Fibroblast of skin of scalp (primary cell): Measurements from ENCODE around the gene ARMC9.
"Not testable (repeated sequence)": the region's sequence is repeated elsewhere in the genome, so short reads cannot be mapped to it uniquely, and the experiment has no call there.

Experiments
- DNase-seq: peaks from one replicate; pipeline ENCODE4 v3.0.0-alpha.2; 2013

The ARMC9 gene

DNA sequence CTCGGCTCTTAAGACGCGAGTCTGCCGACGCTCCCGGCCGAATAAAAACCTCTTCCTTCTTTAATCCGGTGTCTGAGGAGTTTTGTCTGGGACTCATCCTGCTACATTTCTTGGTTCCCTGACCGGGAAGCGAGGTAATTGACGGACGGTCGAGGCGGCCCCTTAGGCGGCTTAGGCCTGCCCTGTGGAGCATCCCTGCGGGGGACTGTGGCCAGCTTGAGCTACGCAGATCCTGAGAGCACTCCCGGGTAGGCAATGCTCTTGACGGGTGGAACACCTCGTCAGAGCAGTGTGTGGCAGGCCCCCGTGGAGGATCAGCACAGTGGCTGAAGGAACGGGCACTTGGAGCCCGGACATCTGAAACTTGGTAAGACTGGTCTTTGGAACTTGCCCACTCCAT, 202.7 kb downstream of the ARMC9 start:
- not testable (repeated sequence) for DNase-seq

DNA sequence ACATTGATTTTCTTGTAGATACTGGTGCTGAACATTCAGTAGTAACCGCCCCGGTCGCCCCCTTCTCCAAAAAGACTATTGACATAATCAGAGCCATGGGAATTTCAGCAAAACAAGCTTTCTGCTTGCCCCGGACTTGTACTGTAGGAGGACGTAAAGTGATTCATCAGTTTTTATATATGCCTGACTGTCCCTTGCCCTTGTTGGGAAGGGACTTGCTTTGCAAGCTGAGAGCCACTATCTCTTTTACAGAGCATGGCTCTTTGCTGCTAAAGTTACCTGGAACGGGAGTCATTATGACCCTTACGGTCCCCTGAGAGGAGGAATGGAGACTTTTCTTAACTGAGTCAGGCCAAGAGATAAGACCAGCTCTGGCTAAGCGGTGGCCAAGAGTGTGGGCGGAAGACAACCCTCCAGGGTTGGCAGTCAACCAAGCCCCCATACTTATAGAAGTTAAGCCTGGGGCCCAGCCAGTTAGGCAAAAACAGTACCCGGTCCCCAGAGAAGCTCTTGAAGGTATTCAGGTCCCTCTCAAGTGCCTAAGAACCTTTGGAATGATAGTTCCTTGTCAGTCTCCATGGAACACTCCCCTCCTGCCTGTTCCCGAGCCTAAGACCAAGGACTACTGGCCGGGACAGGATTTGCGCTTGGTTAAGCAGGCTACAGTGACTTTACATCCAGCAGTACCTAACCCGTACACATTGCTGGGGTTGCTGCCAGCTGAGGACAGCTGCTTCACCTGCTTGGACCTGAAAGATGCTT, 205.2 kb downstream of the ARMC9 start:
- DNase-seq: not testable (repeated sequence)

DNA sequence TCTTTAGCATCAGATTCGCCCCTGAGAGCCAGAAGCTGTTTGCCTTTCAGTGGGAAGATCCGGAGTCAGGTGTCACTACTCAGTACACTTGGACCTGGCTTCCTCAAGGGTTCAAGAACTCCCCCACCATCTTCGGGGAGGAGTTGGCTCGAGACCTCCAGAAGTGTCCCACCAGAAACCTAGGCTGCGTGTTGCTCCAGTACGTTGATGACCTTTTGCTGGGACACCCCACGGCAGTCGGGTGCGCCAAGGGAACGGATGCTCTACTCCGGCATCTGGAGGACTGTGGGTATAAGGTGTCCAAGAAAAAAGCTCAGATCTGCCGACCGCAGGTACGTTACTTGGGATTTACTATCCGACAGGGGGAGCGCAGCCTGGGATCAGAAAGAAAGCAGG, 205.8 kb downstream of the ARMC9 start:
- not testable (repeated sequence) for DNase-seq

DNA sequence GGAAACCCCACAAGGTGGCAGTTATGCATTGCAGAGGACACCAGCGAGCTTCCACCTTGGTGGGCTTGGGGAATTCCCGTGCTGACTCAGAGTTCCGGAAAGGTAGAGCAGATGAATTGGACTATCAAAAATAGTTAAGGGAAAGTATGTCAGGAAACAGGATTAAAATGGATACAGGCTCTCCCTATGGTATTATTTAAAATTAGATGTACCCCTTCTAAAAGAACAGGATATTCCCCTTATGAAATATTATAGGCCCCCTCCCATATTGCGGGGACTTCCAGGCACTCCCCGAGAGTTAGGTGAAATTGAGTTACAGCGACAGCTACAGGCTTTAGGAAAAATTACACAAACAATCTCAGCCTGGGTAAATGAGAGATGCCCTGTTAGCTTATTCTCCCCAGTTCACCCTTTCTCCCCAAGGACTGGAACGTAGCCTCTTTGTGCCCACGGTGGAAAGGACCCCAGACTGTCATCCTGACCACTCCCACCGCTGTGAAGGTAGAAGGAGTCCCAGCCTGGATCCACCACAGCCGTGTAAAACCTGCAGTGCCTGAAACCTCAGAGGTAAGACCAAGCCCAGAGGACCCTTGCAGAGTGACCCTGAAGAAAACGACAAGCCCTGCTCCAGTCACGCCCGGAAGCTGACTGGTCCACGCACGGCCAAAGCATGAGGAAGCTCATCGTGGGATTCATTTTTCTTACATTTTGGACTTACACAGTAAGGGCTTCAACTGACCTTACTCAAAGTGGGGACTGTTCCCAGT, 207.4 kb downstream of the ARMC9 start:
- not testable (repeated sequence) for DNase-seq

DNA sequence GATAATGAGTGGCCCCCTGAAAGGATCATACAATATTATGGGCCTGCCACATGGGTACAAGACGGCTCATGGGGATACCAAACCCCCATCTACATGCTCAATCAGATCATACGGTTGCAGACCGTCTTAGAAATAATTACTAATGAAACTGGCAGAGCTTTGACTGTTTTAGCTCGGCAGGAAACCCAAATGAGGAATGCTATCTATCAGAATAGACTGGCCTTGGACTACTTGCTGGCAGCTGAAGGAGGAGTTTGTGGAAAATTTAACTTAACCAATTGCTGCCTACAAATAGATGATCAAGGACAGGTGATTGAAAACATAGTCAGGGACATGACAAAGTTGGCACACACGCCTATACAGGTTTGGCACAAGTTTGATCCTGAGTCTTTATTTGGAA, 209.3 kb downstream of the ARMC9 start:
- not testable (repeated sequence) for DNase-seq

DNA sequence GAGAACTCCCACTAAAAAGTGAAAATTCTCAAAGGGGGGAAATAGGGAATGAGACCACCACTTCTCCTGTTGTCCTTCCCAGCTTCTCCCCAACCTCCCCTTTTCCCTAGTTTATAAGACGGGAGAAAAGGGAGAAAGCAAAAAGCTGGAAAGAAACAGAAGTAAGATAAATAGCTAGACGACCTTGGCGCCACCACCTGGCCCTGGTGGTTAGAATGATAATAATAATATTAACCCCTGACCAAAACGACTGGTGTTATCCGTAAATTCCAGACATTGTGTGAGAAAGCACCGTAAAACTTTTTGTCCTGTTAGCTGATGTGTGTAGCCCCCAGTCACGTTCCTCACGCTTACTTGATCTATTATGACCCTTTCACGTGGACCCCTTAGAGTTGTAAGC, 209.9 kb downstream of the ARMC9 start:
- DNase-seq: not testable (repeated sequence)

DNA sequence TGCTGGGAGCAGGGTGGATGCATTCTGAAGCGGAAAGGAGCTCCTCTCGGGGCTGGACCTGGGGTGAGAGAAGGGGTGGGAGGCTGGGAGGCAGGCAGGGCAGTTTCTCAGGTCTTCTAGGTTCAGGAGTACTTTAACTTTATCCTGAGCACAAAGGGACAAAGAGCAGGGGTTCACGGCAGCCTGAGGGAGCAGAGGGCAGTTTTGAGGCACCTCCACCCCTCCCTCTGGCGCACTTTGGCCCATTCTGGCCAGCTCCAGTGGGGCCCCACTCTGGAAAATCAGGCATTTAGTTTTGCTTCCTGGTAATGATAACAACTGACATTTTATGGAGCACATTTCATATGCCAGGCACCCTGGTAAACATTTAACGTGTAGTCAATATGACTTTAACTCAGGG, 211.3 kb downstream of the ARMC9 start:
- no peak for DNase-seq

DNA sequence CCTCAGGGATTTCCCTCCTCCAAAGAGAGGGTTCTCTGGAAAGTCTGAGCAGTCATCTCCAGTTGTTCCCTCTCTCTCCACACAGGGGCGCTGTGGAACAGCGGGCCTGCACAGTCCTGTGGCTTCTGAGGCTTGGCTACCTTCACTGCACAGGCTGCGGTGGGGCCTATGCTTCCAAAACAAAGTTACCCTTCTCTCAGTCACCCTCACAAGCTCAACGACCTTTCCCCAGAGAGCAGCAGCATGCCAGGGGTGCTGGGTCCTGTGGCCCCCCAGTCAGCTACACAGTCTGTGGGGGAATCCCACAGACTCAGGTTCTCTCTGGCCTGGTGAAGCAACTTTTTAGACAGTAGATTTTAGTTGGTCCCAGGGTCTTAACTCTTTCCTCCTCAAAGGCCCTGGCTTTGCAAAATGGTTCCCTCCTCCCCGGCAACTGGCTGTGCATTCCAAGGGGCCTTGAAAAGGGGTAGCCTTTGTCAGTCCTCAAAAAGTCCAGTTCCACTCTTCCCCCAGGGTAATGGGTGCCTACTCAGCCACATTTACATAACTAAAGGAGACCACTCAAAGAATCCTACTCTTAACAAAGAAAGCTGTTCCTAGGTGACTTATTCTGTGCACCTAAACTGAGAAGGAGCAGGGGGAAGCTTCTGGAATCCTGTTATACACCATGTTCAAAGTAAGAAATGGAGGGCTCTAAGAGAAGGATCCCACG, 212.0 kb downstream of the ARMC9 start:
- DNase-seq: no peak

DNA sequence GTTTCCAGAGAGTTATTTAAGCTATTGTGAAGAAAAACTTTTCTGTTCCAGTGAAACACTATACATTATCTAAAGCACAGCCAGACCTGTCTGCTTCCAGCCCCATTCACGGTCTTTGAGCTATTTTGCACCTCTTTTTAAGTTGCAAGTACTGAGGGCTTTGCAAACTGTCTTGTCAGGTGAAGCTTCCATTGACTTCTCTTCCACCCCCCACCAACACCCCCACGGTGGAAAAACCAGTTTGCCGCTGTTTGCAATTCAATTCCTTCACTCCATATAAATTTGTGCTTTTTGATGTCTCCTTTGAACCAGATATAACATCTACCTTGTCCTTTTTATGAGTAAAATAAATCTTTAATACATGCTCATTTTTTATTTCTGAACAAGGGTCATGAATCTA, 212.8 kb downstream of the ARMC9 start:
- no peak for DNase-seq

DNA sequence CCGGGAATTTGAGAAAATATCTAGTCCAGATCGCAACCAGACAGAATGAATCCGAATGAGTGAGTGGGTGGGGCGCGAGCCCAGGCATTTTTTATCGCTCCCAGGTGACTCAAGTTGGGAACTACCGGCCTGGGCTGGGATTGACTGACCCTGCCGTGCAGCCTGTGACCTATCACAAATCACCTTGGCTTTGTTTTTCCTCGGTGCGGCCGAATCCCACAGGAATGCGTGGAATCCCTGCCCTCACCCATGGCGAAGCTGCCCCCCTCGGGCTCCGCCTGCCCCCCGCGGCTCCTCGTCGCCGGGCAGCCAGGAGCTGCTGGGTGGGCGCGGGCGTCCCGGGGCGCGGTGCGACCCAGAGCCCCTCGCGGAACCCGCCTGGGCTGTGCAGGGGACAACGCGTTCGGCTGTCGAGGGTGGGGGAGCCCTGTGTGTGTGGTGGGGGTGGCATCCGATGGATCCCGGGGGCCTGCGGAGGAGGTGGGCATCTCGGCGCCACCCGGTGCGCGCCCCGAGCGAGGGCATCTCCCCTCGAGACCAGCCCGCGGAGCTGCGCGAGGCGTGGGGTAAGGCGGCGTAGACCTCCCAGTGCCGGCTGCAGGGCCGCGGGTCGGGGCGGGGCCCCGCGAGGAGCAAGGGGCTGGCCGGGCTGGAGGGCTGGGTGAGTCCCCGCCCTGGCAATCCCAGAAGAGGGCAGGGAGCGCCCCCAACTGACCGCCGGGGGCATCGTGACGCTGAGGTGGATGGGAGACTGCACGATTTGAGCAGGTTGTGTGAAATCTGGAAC, 213.6 kb downstream of the ARMC9 start:
- peak; percentile 84 for DNase-seq

DNA sequence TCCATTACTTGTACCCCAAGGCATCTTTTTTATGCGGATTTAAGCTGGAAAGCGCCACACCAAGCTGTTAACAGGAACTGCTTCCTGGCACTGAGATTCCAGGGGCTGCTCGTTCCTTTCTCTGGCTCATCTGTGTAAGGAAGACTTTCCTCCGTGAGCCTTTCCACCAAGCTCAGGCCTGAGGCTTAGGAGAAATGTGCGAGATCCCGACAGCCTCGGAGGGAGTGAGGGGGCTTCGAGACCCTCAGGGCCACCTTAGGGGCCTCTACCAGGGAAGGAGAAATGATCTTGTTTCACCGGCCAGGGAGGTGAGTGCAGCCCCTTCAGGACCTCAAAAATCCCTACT, 214.2 kb downstream of the ARMC9 start:
- DNase-seq: no peak

DNA sequence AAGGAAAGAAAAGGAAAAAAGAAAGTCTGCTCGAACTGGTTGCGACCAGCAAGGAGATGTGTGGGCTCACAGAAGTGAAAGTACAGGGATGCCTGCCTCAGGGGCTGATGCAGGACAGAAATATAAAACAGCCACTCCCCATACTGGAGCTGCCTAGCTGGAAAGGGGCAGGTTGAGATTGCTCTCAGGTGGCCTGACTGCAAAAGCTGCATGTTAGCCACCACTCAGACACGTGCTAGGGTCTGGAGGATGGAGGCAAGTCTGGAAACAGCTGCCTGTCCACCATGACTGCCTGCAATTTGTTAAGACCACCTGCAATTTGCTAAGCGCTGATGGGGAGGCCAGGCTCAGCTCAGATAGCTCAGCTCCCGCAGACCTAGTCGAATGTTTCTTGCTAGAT, 215.0 kb downstream of the ARMC9 start:
- DNase-seq: no peak

DNA sequence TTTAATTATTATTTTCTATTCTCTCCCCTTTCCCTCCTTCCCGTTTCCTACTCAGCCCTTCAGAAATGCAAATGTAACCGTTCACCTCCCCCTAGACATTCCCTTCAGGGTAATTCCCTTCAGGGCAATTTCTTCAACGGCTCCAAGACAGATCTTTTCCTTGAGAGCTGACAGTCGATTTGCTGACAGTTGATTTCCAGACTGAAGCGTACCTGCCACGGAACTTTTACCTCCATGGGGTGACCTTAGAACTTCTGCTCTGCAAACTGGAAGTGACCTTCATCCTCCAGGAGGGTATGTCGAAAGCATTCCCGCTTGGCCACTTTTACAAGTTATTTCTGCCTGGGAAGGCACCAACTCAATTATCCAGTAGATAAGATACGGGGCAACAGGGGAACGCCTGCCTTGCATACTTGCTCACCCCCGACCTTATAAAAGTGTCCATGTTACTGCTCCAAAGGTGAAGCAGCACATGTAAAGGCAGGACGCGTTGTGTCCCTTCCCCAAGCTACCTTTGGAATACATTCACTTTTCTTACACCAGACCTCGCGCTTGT, 215.6 kb downstream of the ARMC9 start:
- no peak for DNase-seq

DNA sequence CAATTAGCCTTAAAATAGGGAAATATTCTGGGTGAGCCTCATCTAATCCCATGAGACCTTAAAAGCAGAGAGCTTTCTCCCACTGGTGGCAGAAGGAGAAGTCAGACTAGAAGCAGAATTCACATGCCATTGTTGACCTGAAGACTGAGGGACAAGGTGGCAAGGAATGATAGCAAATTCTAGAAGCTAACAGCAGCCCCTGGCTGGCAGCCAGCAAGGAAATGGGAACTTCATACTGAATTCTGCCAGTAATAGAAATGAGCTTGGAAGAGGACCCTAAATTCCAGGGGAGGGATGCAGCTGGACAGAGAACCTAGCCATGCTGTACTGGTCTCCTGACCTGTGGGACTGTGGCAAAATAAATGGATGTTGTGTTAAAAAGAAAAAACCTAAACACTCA, 216.6 kb downstream of the ARMC9 start:
- no peak for DNase-seq

DNA sequence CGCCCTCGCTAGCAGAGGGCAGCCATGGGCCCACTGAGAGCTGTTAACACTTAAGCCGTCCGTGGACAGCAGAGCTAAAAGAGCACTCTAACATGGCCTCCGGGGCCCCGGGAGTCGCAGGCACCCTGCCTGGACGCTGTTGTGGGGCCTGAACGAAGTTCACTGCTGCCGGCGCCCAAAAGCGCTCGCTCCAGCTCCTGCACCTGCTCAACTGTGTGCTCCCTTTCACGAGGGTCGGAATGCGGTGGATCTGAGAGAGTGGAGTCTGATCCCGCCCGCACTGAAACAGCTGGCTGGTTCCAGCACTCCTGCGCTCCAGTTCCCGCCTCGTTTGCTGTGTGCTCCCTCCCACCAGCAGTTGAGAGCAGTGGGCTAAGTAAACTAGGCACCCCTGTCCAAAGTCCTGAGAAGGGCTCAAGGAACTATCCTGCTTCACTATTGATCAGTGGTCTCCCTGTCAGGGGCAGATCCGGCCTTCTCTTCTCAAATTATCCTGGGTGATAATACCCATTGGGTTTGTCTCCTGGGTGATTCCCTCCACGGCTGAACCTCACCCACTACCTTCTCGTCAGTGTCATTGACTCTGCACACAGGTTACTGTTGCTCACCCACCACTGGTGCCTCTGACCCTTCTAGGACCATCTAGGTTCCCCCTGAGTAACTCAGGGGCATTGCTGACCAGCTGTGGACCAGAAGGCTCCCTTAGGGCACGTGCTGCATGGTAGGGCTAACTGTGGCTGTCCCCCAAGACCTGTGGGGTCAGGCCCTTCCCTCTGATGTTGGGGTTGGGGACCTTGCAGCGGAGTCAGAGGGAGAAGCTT, 220.6 kb downstream of the ARMC9 start:
- DNase-seq: no peak

DNA sequence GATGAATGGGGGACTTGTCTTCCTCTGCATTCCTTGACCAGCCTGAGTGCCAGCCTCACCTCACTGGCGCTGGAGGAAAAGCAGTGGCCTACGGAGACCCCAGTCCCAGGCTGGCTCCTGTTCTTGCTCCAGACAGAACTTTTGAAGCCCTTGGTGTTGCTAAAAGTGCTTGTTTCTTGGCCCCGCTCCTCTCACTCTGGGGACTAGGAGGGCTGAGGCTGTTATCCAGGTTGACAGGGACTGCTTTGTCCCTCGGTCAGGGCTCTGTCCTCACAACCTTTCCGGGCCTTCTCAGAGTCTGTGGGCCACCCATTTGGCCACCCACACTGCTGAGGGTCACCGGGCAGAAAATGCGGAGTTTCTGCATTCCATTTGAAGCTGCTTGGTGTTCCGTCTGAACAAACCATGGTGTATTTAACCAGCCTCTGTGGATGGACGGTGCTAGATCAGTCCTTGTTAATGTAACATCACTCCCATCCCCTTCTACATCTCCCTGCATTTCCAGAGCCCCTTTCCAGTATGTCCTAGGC, 222.7 kb downstream of the ARMC9 start:
- no peak for DNase-seq

DNA sequence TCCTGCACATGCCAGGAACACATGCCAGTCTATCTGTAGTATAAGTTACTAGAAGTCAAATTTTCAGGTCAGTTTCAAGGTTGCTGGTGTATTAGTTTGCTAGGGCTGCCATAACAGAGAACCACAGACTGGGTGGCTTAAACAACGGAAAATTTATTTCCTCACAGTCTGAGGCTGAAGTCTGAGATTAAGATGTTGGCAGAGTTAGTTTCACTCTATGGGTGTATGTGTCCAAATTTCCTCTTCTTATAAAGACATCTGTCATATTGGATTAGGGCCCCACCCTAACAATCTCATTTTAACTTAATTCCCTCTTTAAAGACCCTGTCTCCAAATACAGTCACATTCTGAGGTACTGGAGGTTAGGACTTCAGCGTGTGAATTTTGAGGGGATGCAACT, 223.6 kb downstream of the ARMC9 start:
- no peak for DNase-seq

DNA sequence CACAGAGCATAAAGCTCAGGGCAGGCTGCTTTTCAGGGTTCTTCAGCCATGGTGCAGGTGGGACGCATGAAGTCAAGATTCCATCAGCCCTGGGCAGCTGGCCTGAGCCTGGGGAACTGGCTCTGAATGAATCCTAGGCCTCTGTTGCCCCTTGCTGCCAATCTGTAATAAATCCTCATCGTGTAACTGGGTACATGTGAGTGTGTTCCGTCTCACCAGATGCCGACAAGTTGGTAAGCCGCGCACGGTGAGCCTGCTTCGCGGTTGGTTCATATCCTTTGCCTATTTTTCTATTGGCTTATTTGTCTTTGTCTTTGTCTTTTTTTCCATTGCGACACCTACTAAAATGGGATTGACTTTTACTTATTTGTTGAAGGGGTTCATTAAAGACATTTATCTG, 224.7 kb downstream of the ARMC9 start:
- no peak for DNase-seq
